ENCODE data around the gene XYLT2. TPM values are rescaled to one million over a fixed set of nuclear protein-coding genes. Genes with fewer than 3 reads are reported as not detected.

Gene XYLT2
- total and polyA plus RNA-seq, 10 of the 15 experiments (the other 5 are each of a cell fraction or from before 2014, with no cell fraction given): 0.82 to 20.6 (median 13.0) TPM

- H3K9me3 ChIP-seq (replicated peaks; ENCODE audit: control insufficient read depth, insufficient read depth, low read length): no peaks in the 10 kb centered on the region
- ChIA-PET RAD21 (ENCODE audit: unreplicated experiment) (no interaction called here), CTCF (interaction anchor here (0.7 to 5.3 kb wide), 2 partner anchors 30 to 115 kb away, joined by 3 to 31 read pairs; partner anchors contain the start of gene LRRC59), SMC1A (ENCODE audit: uncharacterized antibody, unreplicated experiment) (no interaction called here), POLR2A (interaction anchor here (0.6 kb wide), 1 partner anchor 29 kb away, joined by 5 read pairs; no protein-coding TSS in a partner anchor)
- FAIRE-seq (no peak), DNase-seq (ENCODE audit: low read depth, low spot score) (no peak), ATAC-seq (no peak)
- no peak overlapping the region for H3K4me2 ChIP-seq (ENCODE audit: control insufficient read depth, insufficient read depth)
- H3K4me1 ChIP-seq (ENCODE audit: control insufficient read depth, insufficient read depth, low read length): no peaks in the 10 kb centered on the region; the same call in 1 of the 2 replicates
- BruUV-seq (replicated peaks): no TSS peak
- intact Hi-C loops (cut with micrococcal nuclease; ENCODE audit: unreplicated experiment): no loop called here
- H3K4me3 ChIP-seq: no peak overlapping the region
- no peak overlapping the region for H3K27ac ChIP-seq (ENCODE audit: control insufficient read depth, insufficient read depth)
- H3K9ac ChIP-seq (ENCODE audit: control insufficient read depth, insufficient read depth, low read length): no peak overlapping the region
- H3K27me3 ChIP-seq (replicated peaks in 1 of 2; ENCODE audit: control insufficient read depth in 2 of 2, insufficient read depth in 2 of 2, low read length in 1 of 2): no peaks in the 10 kb centered on the region
- no peak for TF ChIP-seq IKZF2 (IDR thresholded peaks at IDR 0.05)
- TF ChIP-seq CHD4 (IDR thresholded peaks at IDR 0.05): no peak
- in situ Hi-C loops (cut with MboI): no loop called here
- H2AFZ ChIP-seq (ENCODE audit: control insufficient read depth, low read depth, low read length): no peak overlapping the region
- WGBS (ENCODE audit: insufficient coverage, insufficient replicate concordance, low lambda C conversion rate, missing lambda C conversion rate): 90% methylated on average over 1 of the region's 1 CpG
- no peaks in the 10 kb centered on the region for H4K20me1 ChIP-seq (ENCODE audit: control insufficient read depth, insufficient read depth)
- H3K79me2 ChIP-seq (ENCODE audit: control insufficient read depth, insufficient read depth, low read length): peaks cover 14% of the 10 kb centered on the region
- H3K36me3 ChIP-seq (ENCODE audit: control insufficient read depth in 2 of 2, insufficient read depth in 2 of 2, low read length in 1 of 2): peaks cover 21 to 27% of the 10 kb centered on the region in 2 experiments
Observed at GRCh38 chr17:50367401-50367800, 21.5 kb downstream of the XYLT2 start.

- ChIA-PET POLR2A (interaction anchor here (0.9 kb wide), 1 partner anchor 26 kb away, joined by 3 read pairs; no protein-coding TSS in a partner anchor), SMC1A (ENCODE audit: uncharacterized antibody, unreplicated experiment) (interaction anchor here (1.1 to 1.6 kb wide), 3 partner anchors 8 to 26 kb away, joined by 5 read pairs; no protein-coding TSS in a partner anchor), CTCF (interaction anchor here (0.9 to 5.9 kb wide), 3 partner anchors 8 to 78 kb away, joined by 3 to 48 read pairs (median 31); partner anchors contain the start of gene LRRC59), RAD21 (ENCODE audit: unreplicated experiment) (no interaction called here)
- in situ Hi-C loops (cut with MboI): no loop called here
- FAIRE-seq (no peak), ATAC-seq (no peak), DNase-seq (ENCODE audit: low read depth, low spot score) (no peak)
- peaks cover 27% of the 10 kb centered on the region for H3K79me2 ChIP-seq (ENCODE audit: control insufficient read depth, insufficient read depth, low read length)
- no peak overlapping the region for H3K9ac ChIP-seq (ENCODE audit: control insufficient read depth, insufficient read depth, low read length)
- 98% methylated on average over 5 of the region's 5 CpGs for WGBS (ENCODE audit: insufficient coverage, insufficient replicate concordance, low lambda C conversion rate, missing lambda C conversion rate)
- 0 out of 2 replicates have a peak, but pooled peaks have one; percentile 16 for TF ChIP-seq POLR2AphosphoS5 (IDR thresholded peaks at IDR 0.05; ENCODE audit: low read length)
- TF ChIP-seq MYB (IDR thresholded peaks at IDR 0.05; ENCODE audit: borderline replicate concordance, low read depth, low read length): no peak
- H3K36me3 ChIP-seq (ENCODE audit: control insufficient read depth in 2 of 2, insufficient read depth in 2 of 2, low read length in 1 of 2): peaks cover 21 to 25% of the 10 kb centered on the region in 2 experiments
- H3K4me2 ChIP-seq (ENCODE audit: control insufficient read depth, insufficient read depth): peak overlapping the region; percentile 4; the same call in 1 of the 2 replicates
- no peaks in the 10 kb centered on the region; the same call in 1 of the 2 replicates for H3K4me1 ChIP-seq (ENCODE audit: control insufficient read depth, insufficient read depth, low read length)
- no peaks in the 10 kb centered on the region for H3K9me3 ChIP-seq (replicated peaks; ENCODE audit: control insufficient read depth, insufficient read depth, low read length)
- no peaks in the 10 kb centered on the region for H4K20me1 ChIP-seq (ENCODE audit: control insufficient read depth, insufficient read depth)
- no peak overlapping the region for H3K4me3 ChIP-seq
- H3K27ac ChIP-seq (ENCODE audit: control insufficient read depth, insufficient read depth): no peak overlapping the region
- no TSS peak for BruUV-seq (replicated peaks)
- intact Hi-C loops (cut with micrococcal nuclease; ENCODE audit: unreplicated experiment): no loop called here
- H3K27me3 ChIP-seq (replicated peaks in 1 of 2; ENCODE audit: control insufficient read depth in 2 of 2, insufficient read depth in 2 of 2, low read length in 1 of 2): no peaks in the 10 kb centered on the region
- no peak overlapping the region for H2AFZ ChIP-seq (ENCODE audit: control insufficient read depth, low read depth, low read length)
Observed at GRCh38 chr17:50370052-50370451, 24.1 kb downstream of the XYLT2 start.

Data from GM12878 (cell line).